ENCODE results near the gene GPS2. TPM values are rescaled to one million over a fixed set of nuclear protein-coding genes. Genes with fewer than 3 reads are reported as not detected.
"Not testable (repeated sequence)": the region's sequence is repeated elsewhere in the genome, so short reads cannot be mapped to it uniquely, and the experiment has no call there.

Gene GPS2
- total RNA-seq, 1 donor from 2014 or later, result 42.1 TPM

GRCh38 chr17:7336240-7337175 lies 21.3 kb upstream of the GPS2 start, which contains the start of gene ACAP1:
Gene ACAP1 (plus strand): TSS chr17:7336529. CDS start chr17:7336735, 206 bp downstream.
- Mint-ChIP-seq H3K9me3 (no peaks in the 10 kb centered on the region), H3K4me3 (no peak within 1 kb of the TSS), H3K27ac (no peak within 1 kb of the TSS), H3K4me1 (peaks cover 11% of the 10 kb centered on the region), H3K27me3 (ENCODE audit: low read depth) (peaks cover 3% of the 10 kb centered on the region), H3K36me3 (no peaks in the 10 kb centered on the region)
- no peak for TF ChIP-seq CTCF (IDR thresholded peaks at IDR 0.05; ENCODE audit: unreplicated experiment)
- DNase-seq (ENCODE audit: low spot score in 2 of 2, unreplicated experiment in 2 of 2), result no peak

GRCh38 chr17:7335765-7336164 lies 20.6 kb upstream of the GPS2 start:
- H3K36me3 Mint-ChIP-seq; H3K27ac Mint-ChIP-seq; H3K27me3 Mint-ChIP-seq (ENCODE audit: low read depth); H3K9me3 Mint-ChIP-seq; H3K4me3 Mint-ChIP-seq; DNase-seq (ENCODE audit: low spot score in 2 of 2, unreplicated experiment in 2 of 2): not testable (repeated sequence)
- peaks cover 12% of the 10 kb centered on the region for H3K4me1 Mint-ChIP-seq

GRCh38 chr17:7334938-7335538 lies 19.9 kb upstream of the GPS2 start:
- no peaks in the 10 kb centered on the region for H3K36me3 Mint-ChIP-seq
- no peak overlapping the region for H3K4me3 Mint-ChIP-seq
- no peak for TF ChIP-seq CTCF (IDR thresholded peaks at IDR 0.05; ENCODE audit: unreplicated experiment)
- H3K4me1 Mint-ChIP-seq, result peaks cover 16% of the 10 kb centered on the region
- H3K27ac Mint-ChIP-seq, result no peak overlapping the region
- no peak for DNase-seq (ENCODE audit: low spot score in 2 of 2, unreplicated experiment in 2 of 2)
- no peaks in the 10 kb centered on the region for H3K9me3 Mint-ChIP-seq
- H3K27me3 Mint-ChIP-seq (ENCODE audit: low read depth), result no peaks in the 10 kb centered on the region

DNA sequence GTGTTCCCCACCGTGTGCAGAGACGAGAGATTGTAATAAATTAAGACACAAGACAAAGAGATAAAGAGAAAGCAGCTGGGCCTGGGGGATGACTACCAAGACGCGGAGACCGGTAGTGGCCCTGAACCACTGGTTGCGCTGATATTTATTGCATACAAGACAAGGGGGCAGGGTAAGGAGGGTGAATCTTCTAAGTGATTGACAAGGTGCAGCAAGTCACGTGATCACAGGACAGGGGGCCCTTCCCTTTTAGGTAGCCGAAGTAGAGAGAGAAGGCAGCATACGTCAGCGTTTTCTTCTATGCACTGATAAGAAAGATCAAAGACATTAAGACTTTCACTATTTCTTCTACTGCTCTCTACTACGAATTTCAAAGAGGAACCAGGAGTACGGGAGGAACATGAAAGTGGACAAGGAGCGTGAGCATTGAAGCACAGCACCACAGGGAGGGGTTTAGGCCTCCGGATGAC lies 17.5 kb upstream of the GPS2 start:
- peak overlapping the region; percentile 83 for H3K27ac Mint-ChIP-seq
- H3K4me3 Mint-ChIP-seq, result peak overlapping the region; percentile 46
- not testable (repeated sequence) for H3K9me3 Mint-ChIP-seq; H3K27me3 Mint-ChIP-seq (ENCODE audit: low read depth); H3K36me3 Mint-ChIP-seq; DNase-seq (ENCODE audit: low spot score in 2 of 2, unreplicated experiment in 2 of 2)
- H3K4me1 Mint-ChIP-seq, result peaks cover 31% of the 10 kb centered on the region

DNA sequence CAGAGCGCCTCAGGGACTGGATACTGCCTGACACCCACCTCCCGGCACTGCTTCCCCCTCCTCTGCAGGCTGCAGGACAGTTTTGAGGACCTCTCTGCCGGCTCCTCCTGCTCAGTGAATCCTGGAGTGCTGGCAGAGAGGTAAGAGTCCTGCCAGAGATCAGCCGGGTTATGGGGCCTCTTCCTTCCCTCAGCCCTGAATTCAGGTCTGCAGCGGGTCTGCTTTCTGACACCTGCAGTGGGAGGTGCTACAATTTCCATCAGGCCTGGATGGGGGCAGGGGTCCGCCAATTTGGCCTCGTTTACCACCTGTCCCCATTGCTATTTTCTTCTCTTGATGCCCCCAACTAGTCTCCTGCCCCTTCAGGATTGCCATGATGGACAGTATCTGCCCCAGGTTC lies 17.0 kb upstream of the GPS2 start:
- H3K27me3 Mint-ChIP-seq (ENCODE audit: low read depth), result no peaks in the 10 kb centered on the region

GRCh38 chr17:7330638-7331015 lies 15.5 kb upstream of the GPS2 start:
- DNase-seq (ENCODE audit: low spot score in 2 of 2, unreplicated experiment in 2 of 2), result no peak
- peaks cover 31% of the 10 kb centered on the region for H3K4me1 Mint-ChIP-seq
- TF ChIP-seq CTCF (IDR thresholded peaks at IDR 0.05; ENCODE audit: unreplicated experiment), result no peak
- H3K9me3 Mint-ChIP-seq, result no peaks in the 10 kb centered on the region
- no peaks in the 10 kb centered on the region for H3K27me3 Mint-ChIP-seq (ENCODE audit: low read depth)
- no peaks in the 10 kb centered on the region for H3K36me3 Mint-ChIP-seq
- peak overlapping the region; percentile 97 for H3K27ac Mint-ChIP-seq
- peak overlapping the region; percentile 89 for H3K4me3 Mint-ChIP-seq

More for the DNA sequence above, 17.0 kb upstream of the GPS2 start:
- DNase-seq (ENCODE audit: low spot score in 2 of 2, unreplicated experiment in 2 of 2), result no peak
- peak overlapping the region; percentile 83 for H3K27ac Mint-ChIP-seq
- peaks cover 31% of the 10 kb centered on the region for H3K4me1 Mint-ChIP-seq
- H3K36me3 Mint-ChIP-seq, result no peaks in the 10 kb centered on the region
- no peaks in the 10 kb centered on the region for H3K9me3 Mint-ChIP-seq
- no peak for TF ChIP-seq CTCF (IDR thresholded peaks at IDR 0.05; ENCODE audit: unreplicated experiment)
- H3K4me3 Mint-ChIP-seq, result peak overlapping the region; percentile 46

Measured in mesothelial cell of epicardium (in vitro differentiated cells).